HepG2 (cell line): ENCODE measurements around the gene OGG1. TPM values are rescaled to one million over a fixed set of nuclear protein-coding genes. Genes with fewer than 3 reads are reported as not detected.
A peak's percentile ranks its signal among the peaks of the same experiment; 100 is the strongest.

Experiments used
- GABPB1 ChIP-seq: IDR thresholded peaks from 2 replicates; pipeline ENCODE4 v1.6.1; 2016; ENCODE audit warnings: mild to moderate bottlenecking, missing genetic modification reagents, moderate library complexity, missing compliant biosample characterization
- HNRNPK ChIP-seq: fragments of 200-400 bp; formaldehyde crosslinking; IDR thresholded peaks from 2 replicates; pipeline ENCODE4 v1.6.1; 2018; ENCODE audit warnings: low read length, low read depth, moderate library complexity, mild to moderate bottlenecking; ENCODE audit not compliant: poor library complexity, severe bottlenecking
- HOXA5 ChIP-seq: sonication (generic); formaldehyde crosslinking; IDR thresholded peaks from 2 replicates; pipeline ENCODE4 v1.4.0; 2020; ENCODE audit warnings: missing genetic modification reagents
- JARID2 ChIP-seq: sonication (generic); formaldehyde crosslinking; IDR thresholded peaks from 2 replicates; pipeline ENCODE4 v1.8.1; 2023; ENCODE audit warnings: missing genetic modification reagents, inconsistent platforms; ENCODE audit not compliant: insufficient replicate concordance
- KLF16 ChIP-seq, 2 experiments: sonication (generic) in 1 of 2; formaldehyde crosslinking in 1 of 2; IDR thresholded peaks; 2 replicates each; pipeline versions ENCODE4 v1.6.1 to v1.8.0; 2016 to 2023; ENCODE audit warnings: missing genetic modification reagents in 2 of 2, missing compliant biosample characterization in 1 of 2
- MXD4 ChIP-seq: IDR thresholded peaks from 2 replicates; pipeline ENCODE4 v1.6.1; 2016; ENCODE audit warnings: mild to moderate bottlenecking, missing biosample characterization, missing genetic modification reagents
- NBN ChIP-seq: fragments of 450-650 bp; conservative IDR thresholded peaks from 2 replicates; pipeline ENCODE4 v1.6.1; 2017
- NCOA5 ChIP-seq: sonication (generic); formaldehyde crosslinking; IDR thresholded peaks from 2 replicates; pipeline ENCODE4 v1.4.0; 2020; ENCODE audit warnings: missing genetic modification reagents
- RXRA ChIP-seq: sonication (generic); formaldehyde crosslinking; IDR thresholded peaks from 2 replicates; pipeline ENCODE4 v1.5.1; 2020; ENCODE audit warnings: missing genetic modification reagents
- RXRB ChIP-seq: IDR thresholded peaks from 2 replicates; pipeline ENCODE4 v1.6.1; 2016; ENCODE audit warnings: borderline replicate concordance, missing genetic modification reagents, missing compliant biosample characterization
- SPEN ChIP-seq: sonication (generic); formaldehyde crosslinking; IDR thresholded peaks from 2 replicates; pipeline ENCODE4 v1.5.1; 2020; ENCODE audit warnings: low read depth, mild to moderate bottlenecking, missing genetic modification reagents
- TAF1 ChIP-seq: sonication (generic); formaldehyde crosslinking; IDR thresholded peaks from 2 replicates; pipeline ENCODE4 v1.4.0; 2020; ENCODE audit warnings: missing genetic modification reagents
- YEATS4 ChIP-seq: sonication (generic); formaldehyde crosslinking; IDR thresholded peaks from 2 replicates; pipeline ENCODE4 v1.4.0; 2020; ENCODE audit warnings: missing genetic modification reagents, borderline replicate concordance
- ZFY ChIP-seq: sonication (generic); formaldehyde crosslinking; IDR thresholded peaks from 2 replicates; pipeline ENCODE4 v1.4.0; 2020; ENCODE audit warnings: missing genetic modification reagents
- ZNF12 ChIP-seq: sonication (generic); formaldehyde crosslinking; IDR thresholded peaks from 2 replicates; pipeline ENCODE4 v1.5.0; 2020; ENCODE audit warnings: missing genetic modification reagents
- polyA plus RNA-seq, 8 experiments: library from polyadenylated mRNA; depleted of rRNA in 3 of 8; stranded (reverse) in 7 of 8; unstranded in 1 of 8; fragments of >200 nt; fragmentation: Illumina TruSeq in 4 of 8; extraction: Trizol in 4 of 8; gene quantifications; 2 replicates each; pipeline versions ENCODE4 v1.2.1 to v1.2.3, GENCODE V29; 2011 to 2016; ENCODE audit warnings: low read depth in 4 of 8, missing spikeins in 1 of 8, mixed read lengths in 1 of 8; ENCODE audit not compliant: insufficient read depth in 1 of 8
- total RNA-seq, 5 experiments: library from RNA; depleted of rRNA; stranded (reverse); fragments of >200 nt; fragmentation: Illumina TruSeq; extraction: Trizol; gene quantifications; 2 replicates each; pipeline ENCODE4 v1.2.3, GENCODE V29; 2016; ENCODE audit warnings: low read depth in 1 of 5
- TF ChIP-seq, protein P1 (sequence below): sonication (generic); formaldehyde crosslinking; IDR thresholded peaks from 2 replicates; pipeline ENCODE4 v1.5.0; 2020; ENCODE audit warnings: missing genetic modification reagents
- TF ChIP-seq, protein P2 (sequence below): sonication (generic); formaldehyde crosslinking; IDR thresholded peaks from 2 replicates; pipeline ENCODE4 v1.8.1; 2022; ENCODE audit warnings: mild to moderate bottlenecking, missing genetic modification reagents
- TF ChIP-seq, protein P3 (sequence below): sonication (generic); IDR thresholded peaks from 2 replicates; pipeline ENCODE4 v1.6.1; 2016; ENCODE audit warnings: low read depth, borderline replicate concordance
- TF ChIP-seq, protein P4 (sequence below): sonication (generic); formaldehyde crosslinking; IDR thresholded peaks from 2 replicates; pipeline ENCODE4 v1.4.0; 2020; ENCODE audit warnings: missing genetic modification reagents
- TF ChIP-seq, protein P5 (sequence below): sonication (generic); formaldehyde crosslinking; IDR thresholded peaks from 2 replicates; pipeline ENCODE4 v1.8.0; 2022; ENCODE audit warnings: missing genetic modification reagents, mild to moderate bottlenecking, moderate library complexity, borderline replicate concordance

OGG1 gene
- total and polyA plus RNA-seq, 2 of the 13 experiments (the other 11 are each of a cell fraction or from before 2014, with no cell fraction given): 28.7 to 33.2 TPM

DNA sequence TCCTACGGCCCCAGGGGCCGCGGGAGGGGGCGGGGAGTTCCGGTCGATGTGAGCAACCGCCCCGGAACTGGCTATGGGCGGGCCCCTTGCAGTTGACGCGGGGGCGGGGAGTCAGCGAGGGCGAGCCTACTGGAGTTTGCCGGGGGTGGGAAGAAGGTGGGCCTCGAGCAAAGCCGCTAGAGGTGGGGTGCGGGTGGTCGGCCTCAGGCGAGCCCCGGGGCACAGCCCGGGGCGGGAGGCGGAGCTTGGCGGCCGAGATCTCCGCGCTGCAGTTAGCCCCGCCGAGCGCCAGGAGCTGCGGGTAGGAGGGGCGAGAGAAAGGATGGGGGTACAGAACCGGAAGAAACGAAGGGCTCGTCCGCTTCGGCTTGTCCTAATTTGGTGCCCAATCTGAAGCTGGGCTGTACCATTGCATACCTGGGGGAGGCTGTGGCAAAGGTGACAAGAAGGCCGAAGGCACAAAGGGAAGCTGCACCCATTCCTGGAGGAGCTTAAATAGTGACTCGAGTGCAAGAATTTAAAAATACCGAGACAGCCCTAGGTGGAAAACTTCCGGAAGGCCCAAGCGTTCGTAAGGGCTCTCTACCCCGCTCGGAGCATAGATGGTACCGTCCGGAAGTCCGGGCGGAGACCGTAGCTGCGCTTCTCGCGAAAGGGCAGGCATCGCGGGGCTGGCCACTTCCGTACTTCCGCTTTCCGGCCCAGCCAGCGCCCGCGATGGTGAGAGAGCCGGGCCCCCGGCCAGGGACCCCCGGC, 42.8 kb downstream of the OGG1 start, which contains the start of the genes ARPC4 and TADA3 (continued):
- TF ChIP-seq SPEN (CRISPR knock-in tag): peak; percentile 71; the same call in 1 of the 2 replicates
- TF ChIP-seq ZFY (CRISPR knock-in tag): peak; percentile 72
- peak in 1 of 2 experiments; percentile 65; a peak in 1 of 4 replicates for TF ChIP-seq KLF16 (CRISPR knock-in tag; IDR thresholded peaks at IDR 0.05)
- peak; percentile 81 for TF ChIP-seq HNRNPK
- TF ChIP-seq, protein P1, sequence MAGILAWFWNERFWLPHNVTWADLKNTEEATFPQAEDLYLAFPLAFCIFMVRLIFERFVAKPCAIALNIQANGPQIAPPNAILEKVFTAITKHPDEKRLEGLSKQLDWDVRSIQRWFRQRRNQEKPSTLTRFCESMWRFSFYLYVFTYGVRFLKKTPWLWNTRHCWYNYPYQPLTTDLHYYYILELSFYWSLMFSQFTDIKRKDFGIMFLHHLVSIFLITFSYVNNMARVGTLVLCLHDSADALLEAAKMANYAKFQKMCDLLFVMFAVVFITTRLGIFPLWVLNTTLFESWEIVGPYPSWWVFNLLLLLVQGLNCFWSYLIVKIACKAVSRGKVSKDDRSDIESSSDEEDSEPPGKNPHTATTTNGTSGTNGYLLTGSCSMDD (CRISPR knock-in tag): no peak
- TF ChIP-seq GABPB1: peak; percentile 92
- TF ChIP-seq NBN: no peak
- TF ChIP-seq, protein P2, sequence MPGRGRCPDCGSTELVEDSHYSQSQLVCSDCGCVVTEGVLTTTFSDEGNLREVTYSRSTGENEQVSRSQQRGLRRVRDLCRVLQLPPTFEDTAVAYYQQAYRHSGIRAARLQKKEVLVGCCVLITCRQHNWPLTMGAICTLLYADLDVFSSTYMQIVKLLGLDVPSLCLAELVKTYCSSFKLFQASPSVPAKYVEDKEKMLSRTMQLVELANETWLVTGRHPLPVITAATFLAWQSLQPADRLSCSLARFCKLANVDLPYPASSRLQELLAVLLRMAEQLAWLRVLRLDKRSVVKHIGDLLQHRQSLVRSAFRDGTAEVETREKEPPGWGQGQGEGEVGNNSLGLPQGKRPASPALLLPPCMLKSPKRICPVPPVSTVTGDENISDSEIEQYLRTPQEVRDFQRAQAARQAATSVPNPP: no peak
- TF ChIP-seq HOXA5 (CRISPR knock-in tag): no peak
- TF ChIP-seq, protein P3, sequence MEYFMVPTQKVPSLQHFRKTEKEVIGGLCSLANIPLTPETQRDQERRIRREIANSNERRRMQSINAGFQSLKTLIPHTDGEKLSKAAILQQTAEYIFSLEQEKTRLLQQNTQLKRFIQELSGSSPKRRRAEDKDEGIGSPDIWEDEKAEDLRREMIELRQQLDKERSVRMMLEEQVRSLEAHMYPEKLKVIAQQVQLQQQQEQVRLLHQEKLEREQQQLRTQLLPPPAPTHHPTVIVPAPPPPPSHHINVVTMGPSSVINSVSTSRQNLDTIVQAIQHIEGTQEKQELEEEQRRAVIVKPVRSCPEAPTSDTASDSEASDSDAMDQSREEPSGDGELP: peak; percentile 49; the same call in 1 of the 2 replicates
- TF ChIP-seq TAF1: peak; percentile 63; the same call in 1 of the 2 replicates
- TF ChIP-seq RXRB (CRISPR knock-in tag): no peak
- TF ChIP-seq, protein P4, sequence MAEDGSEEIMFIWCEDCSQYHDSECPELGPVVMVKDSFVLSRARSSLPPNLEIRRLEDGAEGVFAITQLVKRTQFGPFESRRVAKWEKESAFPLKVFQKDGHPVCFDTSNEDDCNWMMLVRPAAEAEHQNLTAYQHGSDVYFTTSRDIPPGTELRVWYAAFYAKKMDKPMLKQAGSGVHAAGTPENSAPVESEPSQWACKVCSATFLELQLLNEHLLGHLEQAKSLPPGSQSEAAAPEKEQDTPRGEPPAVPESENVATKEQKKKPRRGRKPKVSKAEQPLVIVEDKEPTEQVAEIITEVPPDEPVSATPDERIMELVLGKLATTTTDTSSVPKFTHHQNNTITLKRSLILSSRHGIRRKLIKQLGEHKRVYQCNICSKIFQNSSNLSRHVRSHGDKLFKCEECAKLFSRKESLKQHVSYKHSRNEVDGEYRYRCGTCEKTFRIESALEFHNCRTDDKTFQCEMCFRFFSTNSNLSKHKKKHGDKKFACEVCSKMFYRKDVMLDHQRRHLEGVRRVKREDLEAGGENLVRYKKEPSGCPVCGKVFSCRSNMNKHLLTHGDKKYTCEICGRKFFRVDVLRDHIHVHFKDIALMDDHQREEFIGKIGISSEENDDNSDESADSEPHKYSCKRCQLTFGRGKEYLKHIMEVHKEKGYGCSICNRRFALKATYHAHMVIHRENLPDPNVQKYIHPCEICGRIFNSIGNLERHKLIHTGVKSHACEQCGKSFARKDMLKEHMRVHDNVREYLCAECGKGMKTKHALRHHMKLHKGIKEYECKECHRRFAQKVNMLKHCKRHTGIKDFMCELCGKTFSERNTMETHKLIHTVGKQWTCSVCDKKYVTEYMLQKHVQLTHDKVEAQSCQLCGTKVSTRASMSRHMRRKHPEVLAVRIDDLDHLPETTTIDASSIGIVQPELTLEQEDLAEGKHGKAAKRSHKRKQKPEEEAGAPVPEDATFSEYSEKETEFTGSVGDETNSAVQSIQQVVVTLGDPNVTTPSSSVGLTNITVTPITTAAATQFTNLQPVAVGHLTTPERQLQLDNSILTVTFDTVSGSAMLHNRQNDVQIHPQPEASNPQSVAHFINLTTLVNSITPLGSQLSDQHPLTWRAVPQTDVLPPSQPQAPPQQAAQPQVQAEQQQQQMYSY (CRISPR knock-in tag): no peak
- peak; percentile 27; the same call in 1 of the 2 replicates for TF ChIP-seq YEATS4
- no peak for TF ChIP-seq JARID2 (CRISPR knock-in tag)
- TF ChIP-seq, protein P5, sequence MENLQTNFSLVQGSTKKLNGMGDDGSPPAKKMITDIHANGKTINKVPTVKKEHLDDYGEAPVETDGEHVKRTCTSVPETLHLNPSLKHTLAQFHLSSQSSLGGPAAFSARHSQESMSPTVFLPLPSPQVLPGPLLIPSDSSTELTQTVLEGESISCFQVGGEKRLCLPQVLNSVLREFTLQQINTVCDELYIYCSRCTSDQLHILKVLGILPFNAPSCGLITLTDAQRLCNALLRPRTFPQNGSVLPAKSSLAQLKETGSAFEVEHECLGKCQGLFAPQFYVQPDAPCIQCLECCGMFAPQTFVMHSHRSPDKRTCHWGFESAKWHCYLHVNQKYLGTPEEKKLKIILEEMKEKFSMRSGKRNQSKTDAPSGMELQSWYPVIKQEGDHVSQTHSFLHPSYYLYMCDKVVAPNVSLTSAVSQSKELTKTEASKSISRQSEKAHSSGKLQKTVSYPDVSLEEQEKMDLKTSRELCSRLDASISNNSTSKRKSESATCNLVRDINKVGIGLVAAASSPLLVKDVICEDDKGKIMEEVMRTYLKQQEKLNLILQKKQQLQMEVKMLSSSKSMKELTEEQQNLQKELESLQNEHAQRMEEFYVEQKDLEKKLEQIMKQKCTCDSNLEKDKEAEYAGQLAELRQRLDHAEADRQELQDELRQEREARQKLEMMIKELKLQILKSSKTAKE: no peak
- peak; percentile 72; the same call in 1 of the 2 replicates for TF ChIP-seq MXD4 (CRISPR knock-in tag)
- TF ChIP-seq ZNF12 (CRISPR knock-in tag): no peak
- peak; percentile 60 for TF ChIP-seq RXRA (CRISPR knock-in tag)
- no peak for TF ChIP-seq NCOA5 (CRISPR knock-in tag)
